ENCODE data around the gene SLC22A14. TPM values are rescaled to one million over a fixed set of nuclear protein-coding genes. Genes with fewer than 3 reads are reported as not detected.

Gene SLC22A14
- total and polyA plus RNA-seq, 2 donors (not counting 1 experiment from before 2014, with no cell fraction given) = not detected

DNA sequence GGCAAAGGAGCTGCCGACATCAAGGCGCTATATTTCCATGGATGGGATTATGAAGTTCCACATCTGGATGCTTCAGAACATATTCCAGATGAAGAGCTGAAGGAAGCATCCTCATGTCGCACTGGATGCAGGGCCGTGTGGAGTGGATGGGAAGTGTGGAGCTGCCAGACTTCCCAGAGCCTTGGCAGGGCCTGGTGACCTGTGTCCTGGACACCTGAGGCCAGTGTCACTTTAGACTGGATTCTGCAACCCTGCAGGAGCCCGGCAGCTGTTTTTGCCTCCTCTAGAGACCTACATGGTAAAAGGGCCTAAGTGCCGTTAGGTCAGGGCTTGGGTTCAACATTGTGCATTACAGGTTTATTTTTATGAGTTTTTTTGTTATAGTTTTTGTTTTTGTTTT lies 53.2 kb downstream of the SLC22A14 start:
- DNase-seq = no peak
- no peak overlapping the region for H2AFZ ChIP-seq (ENCODE audit: insufficient read depth, low read depth, low read length, poor library complexity, severe bottlenecking)
- Mint-ChIP-seq H3K27ac (no peak overlapping the region), H3K4me3 (no peak overlapping the region), H3K27me3 (peaks cover 9% of the 10 kb centered on the region), H3K9me3 (ENCODE audit: insufficient read depth) (no peaks in the 10 kb centered on the region), H3K4me1 (no peaks in the 10 kb centered on the region)
- no peak for ATAC-seq (ENCODE audit: low read depth)
- peaks cover 0 to 3% (median 0%) of the 10 kb centered on the region in 4 experiments for H3K27me3 ChIP-seq (replicated peaks in 1 of 4; ENCODE audit: control extremely low read depth in 1 of 4, control insufficient read depth in 3 of 4, insufficient read depth in 4 of 4, low read length in 3 of 4)
- TF ChIP-seq CTCF (IDR thresholded peaks at IDR 0.05) = no peak
- no peak for TF ChIP-seq EZH2 (IDR thresholded peaks at IDR 0.05; ENCODE audit: borderline replicate concordance, insufficient read depth, low read depth, low read length, poor library complexity, severe bottlenecking)
- H3K4me2 ChIP-seq (replicated peaks; ENCODE audit: low read depth, low read length, poor library complexity, severe bottlenecking) = no peak overlapping the region
- POLR2A ChIA-PET = no interaction called here
- H3K4me1 ChIP-seq (ENCODE audit: control insufficient read depth in 2 of 2, insufficient read depth in 2 of 2, low read length in 2 of 2) = no peaks in the 10 kb centered on the region
- CTCF ChIA-PET = interaction anchor here (1.0 to 1.7 kb wide), 2 partner anchors 12 to 37 kb away, joined by 4 to 6 read pairs; partner anchors contain the start of gene XYLB
- no peaks in the 10 kb centered on the region for H3K79me2 ChIP-seq (ENCODE audit: control insufficient read depth, insufficient read depth, low read length)
- no peak overlapping the region for H3K27ac ChIP-seq (ENCODE audit: low read length in 2 of 2)
- H3K4me3 ChIP-seq (ENCODE audit: control extremely low read depth in 1 of 5, extremely low read depth in 1 of 5, insufficient read depth in 1 of 5, low read depth in 2 of 5, low read length in 4 of 5) = no peak overlapping the region
- 100% methylated on average over 5 of the region's 6 CpGs for WGBS (ENCODE audit: insufficient coverage)
- no peaks in the 10 kb centered on the region for H4K20me1 ChIP-seq (ENCODE audit: control insufficient read depth, insufficient read depth, low read length, poor library complexity, severe bottlenecking)
- intact Hi-C loops (cut with micrococcal nuclease) = no loop called here
- no peaks in the 10 kb centered on the region for H3K36me3 ChIP-seq (replicated peaks in 1 of 2; ENCODE audit: control extremely low read depth in 1 of 2, control insufficient read depth in 1 of 2, extremely low read depth in 1 of 2, insufficient read depth in 2 of 2, low read length in 1 of 2)
- no peak overlapping the region for H3K9ac ChIP-seq (ENCODE audit: low read length)
- H3K9me3 ChIP-seq (ENCODE audit: control extremely low read depth in 1 of 3, control insufficient read depth in 2 of 3, insufficient read depth in 1 of 3, low read length in 2 of 3) = no peaks in the 10 kb centered on the region

GRCh38 chr3:38337703-38338102 lies 55.6 kb downstream of the SLC22A14 start:
- intact Hi-C loops (cut with micrococcal nuclease) = no loop called here
- no peak overlapping the region for H3K9ac ChIP-seq (ENCODE audit: low read length)
- no peaks in the 10 kb centered on the region for H3K36me3 ChIP-seq (replicated peaks in 1 of 2; ENCODE audit: control extremely low read depth in 1 of 2, control insufficient read depth in 1 of 2, extremely low read depth in 1 of 2, insufficient read depth in 2 of 2, low read length in 1 of 2)
- H3K27me3 Mint-ChIP-seq = peaks cover 9% of the 10 kb centered on the region
- WGBS (ENCODE audit: insufficient coverage) = no CpG with 5 or more reads among the region's 2 CpGs
- no peak overlapping the region for H3K4me3 ChIP-seq (ENCODE audit: control extremely low read depth in 1 of 5, extremely low read depth in 1 of 5, insufficient read depth in 1 of 5, low read depth in 2 of 5, low read length in 4 of 5)
- H3K27ac ChIP-seq (ENCODE audit: low read length in 2 of 2) = no peak overlapping the region
- H3K4me3 Mint-ChIP-seq = no peak overlapping the region
- ChIA-PET CTCF (no interaction called here), POLR2A (no interaction called here)
- peaks cover 0 to 3% (median 0%) of the 10 kb centered on the region in 4 experiments for H3K27me3 ChIP-seq (replicated peaks in 1 of 4; ENCODE audit: control extremely low read depth in 1 of 4, control insufficient read depth in 3 of 4, insufficient read depth in 4 of 4, low read length in 3 of 4)
- H3K27ac Mint-ChIP-seq = no peak overlapping the region
- no peaks in the 10 kb centered on the region for H3K9me3 ChIP-seq (ENCODE audit: control extremely low read depth in 1 of 3, control insufficient read depth in 2 of 3, insufficient read depth in 1 of 3, low read length in 2 of 3)
- H4K20me1 ChIP-seq (ENCODE audit: control insufficient read depth, insufficient read depth, low read length, poor library complexity, severe bottlenecking) = no peaks in the 10 kb centered on the region
- no peaks in the 10 kb centered on the region for H3K79me2 ChIP-seq (ENCODE audit: control insufficient read depth, insufficient read depth, low read length)
- H3K9me3 Mint-ChIP-seq (ENCODE audit: insufficient read depth) = no peaks in the 10 kb centered on the region
- ATAC-seq (ENCODE audit: low read depth) (no peak), DNase-seq (no peak)
- H3K4me1 Mint-ChIP-seq = no peaks in the 10 kb centered on the region
- H2AFZ ChIP-seq (ENCODE audit: insufficient read depth, low read depth, low read length, poor library complexity, severe bottlenecking) = no peak overlapping the region
- H3K4me2 ChIP-seq (replicated peaks; ENCODE audit: low read depth, low read length, poor library complexity, severe bottlenecking) = no peak overlapping the region
- H3K4me1 ChIP-seq (ENCODE audit: control insufficient read depth in 2 of 2, insufficient read depth in 2 of 2, low read length in 2 of 2) = no peaks in the 10 kb centered on the region
- TF ChIP-seq CTCF (IDR thresholded peaks at IDR 0.05) (no peak), EZH2 (IDR thresholded peaks at IDR 0.05; ENCODE audit: borderline replicate concordance, insufficient read depth, low read depth, low read length, poor library complexity, severe bottlenecking) (no peak)
